Stimulated activated naive B cell treated with anti-CD40 and anti-IgM and Interleukin-4, amounts not matched to agents 10 μg/mL and 1 μg/mL and 100 μg/mL, for 72 hours (primary cell): ENCODE results near the gene ZBTB7A.

ENCODE experiments used
- ATAC-seq, 2 donors: fragments of 150-1000 bp; cut with Tn5 transposase; replicated peaks; 2 replicates each; pipeline ENCODE4 v1.10.0; 2021; ENCODE audit warnings: moderate library complexity in 1 of 2
- DNase-seq: peaks from one replicate; pipeline ENCODE4 v3.0.0; 2021
- H3K27ac Mint-ChIP-seq: one replicate; pipeline ENCODE4 v1.8.0; 2022; ENCODE audit warnings: mild to moderate bottlenecking, mixed read lengths
- H3K27me3 Mint-ChIP-seq, 2 donors: one replicate each; pipeline ENCODE4 v1.8.0; 2022; ENCODE audit warnings: mixed read lengths in 2 of 2
- H3K36me3 Mint-ChIP-seq, 2 donors: one replicate each; pipeline ENCODE4 v1.8.0; 2022; ENCODE audit warnings: mixed read lengths in 2 of 2, mild to moderate bottlenecking in 1 of 2
- H3K4me1 Mint-ChIP-seq, 2 donors: one replicate each; pipeline ENCODE4 v1.8.0; 2022; ENCODE audit warnings: mixed read lengths in 2 of 2, mild to moderate bottlenecking in 1 of 2
- H3K4me3 Mint-ChIP-seq, 2 donors: one replicate each; pipeline ENCODE4 v1.8.0; 2022; ENCODE audit warnings: mild to moderate bottlenecking in 2 of 2, mixed read lengths in 2 of 2, moderate library complexity in 1 of 2
- H3K9me3 Mint-ChIP-seq, 2 donors: one replicate each; pipeline ENCODE4 v1.8.0; 2022; ENCODE audit warnings: mixed read lengths in 2 of 2, mild to moderate bottlenecking in 1 of 2

Gene ZBTB7A

DNA sequence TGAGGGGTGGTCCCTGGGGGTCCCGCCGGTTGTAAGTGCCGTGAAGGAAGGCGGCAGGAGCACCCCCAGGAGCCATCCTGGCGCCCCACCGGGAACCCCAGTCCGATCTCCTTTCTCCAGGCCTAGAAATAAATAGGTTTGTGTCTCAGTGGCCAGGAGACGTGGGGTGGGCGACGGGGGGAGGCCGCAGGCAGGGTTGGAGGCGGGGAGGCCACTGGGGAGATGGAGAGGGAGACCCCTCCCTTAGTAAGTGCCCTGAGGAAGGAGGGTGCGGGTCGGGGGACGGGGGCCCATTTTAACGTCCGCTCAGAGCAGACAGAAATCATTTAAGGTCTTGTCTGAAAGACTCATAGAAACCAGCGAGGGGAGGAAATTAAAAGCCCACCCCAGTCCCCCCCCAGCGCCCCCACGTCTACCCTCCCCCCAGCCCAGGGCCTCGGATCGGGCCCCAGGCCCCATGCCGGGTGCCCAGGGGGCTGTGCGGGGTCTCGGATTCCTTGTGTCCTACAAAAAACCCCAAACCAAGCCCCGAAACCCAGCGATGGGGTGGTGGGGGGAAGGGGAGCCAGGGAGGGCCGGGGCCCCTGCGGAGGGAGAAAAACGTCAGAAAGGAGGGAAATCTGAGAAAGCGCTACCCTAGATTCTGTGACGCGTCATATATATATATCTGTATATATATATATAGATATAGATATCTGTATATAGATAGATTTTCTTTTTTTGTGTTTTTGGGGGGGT, 19.6 kb downstream of the ZBTB7A start:
- Mint-ChIP-seq H3K27ac (no peak overlapping the region), H3K4me3 (no peak overlapping the region), H3K36me3 (peaks cover 31 to 41% of the 10 kb centered on the region in 2 donors), H3K27me3 (no peaks in the 10 kb centered on the region), H3K4me1 (peaks cover 14 to 17% of the 10 kb centered on the region in 2 donors), H3K9me3 (peaks cover 0 to 2% of the 10 kb centered on the region in 2 donors)
- ATAC-seq = no peak
- no peak for DNase-seq

DNA sequence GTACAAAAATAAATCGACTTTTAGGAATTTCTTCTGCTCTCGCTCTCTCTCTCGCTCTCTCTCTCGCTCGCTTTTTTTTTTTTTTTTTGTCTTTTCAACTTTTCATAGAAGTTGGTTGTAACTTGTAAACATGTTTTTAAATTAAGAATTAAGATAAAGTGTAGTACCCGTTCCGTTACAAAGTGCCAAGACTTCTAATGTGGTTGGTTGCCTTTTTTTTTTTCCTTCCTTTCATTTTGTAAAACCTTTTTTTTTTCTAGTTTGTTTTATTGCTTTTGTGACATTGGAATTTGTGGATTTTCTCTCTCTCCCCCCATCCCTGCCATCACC, 20.4 kb downstream of the ZBTB7A start:
- DNase-seq (no peak), ATAC-seq (no peak)
- Mint-ChIP-seq H3K27ac (no peak overlapping the region), H3K36me3 (peaks cover 27 to 35% of the 10 kb centered on the region in 2 donors), H3K27me3 (no peaks in the 10 kb centered on the region), H3K4me3 (no peak overlapping the region), H3K4me1 (peaks cover 13 to 14% of the 10 kb centered on the region in 2 donors), H3K9me3 (peaks cover 0 to 1% of the 10 kb centered on the region in 2 donors)

DNA sequence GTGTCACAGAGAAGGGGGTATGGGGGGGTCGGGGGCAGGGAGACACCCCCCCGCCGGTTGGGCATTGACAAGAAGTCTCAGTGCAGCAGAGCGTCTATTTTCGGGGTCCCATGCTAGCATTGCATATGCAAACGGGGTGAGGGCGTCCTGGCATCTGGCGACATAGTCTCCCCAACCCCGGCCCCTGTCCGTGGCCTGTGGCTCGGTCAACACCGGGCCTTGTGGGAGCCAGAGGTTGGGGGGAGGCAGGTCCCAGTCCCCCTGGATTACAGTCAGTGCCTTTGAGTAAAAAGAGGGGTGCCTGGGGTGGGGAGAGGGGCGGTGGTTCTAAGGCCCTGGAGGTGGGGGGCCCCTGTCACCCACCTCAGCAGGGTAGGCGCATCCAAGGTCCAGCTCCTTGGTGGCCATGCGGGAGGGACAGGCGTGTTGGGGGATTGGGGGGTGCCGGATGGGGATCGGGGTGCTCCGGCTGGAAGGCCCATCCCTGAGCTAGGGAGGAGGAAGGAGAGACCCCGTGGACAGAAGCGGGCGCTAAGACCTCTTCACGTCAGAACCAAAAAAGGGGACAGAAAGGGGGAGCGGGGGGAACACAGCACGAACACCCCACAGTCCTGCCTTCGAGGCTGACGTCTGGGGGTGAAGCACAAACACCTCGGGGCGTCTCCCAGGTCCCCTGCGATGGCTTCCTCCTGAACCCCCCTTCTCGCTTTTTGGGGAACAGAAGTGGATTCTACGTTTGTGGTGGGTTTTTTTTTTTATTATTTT, 20.9 kb downstream of the ZBTB7A start:
- Mint-ChIP-seq H3K4me1 (peaks cover 9 to 10% of the 10 kb centered on the region in 2 donors), H3K36me3 (peaks cover 23 to 33% of the 10 kb centered on the region in 2 donors), H3K9me3 (no peaks in the 10 kb centered on the region), H3K27ac (no peak overlapping the region), H3K4me3 (no peak overlapping the region), H3K27me3 (no peaks in the 10 kb centered on the region)
- DNase-seq = no peak
- ATAC-seq = no peak

DNA sequence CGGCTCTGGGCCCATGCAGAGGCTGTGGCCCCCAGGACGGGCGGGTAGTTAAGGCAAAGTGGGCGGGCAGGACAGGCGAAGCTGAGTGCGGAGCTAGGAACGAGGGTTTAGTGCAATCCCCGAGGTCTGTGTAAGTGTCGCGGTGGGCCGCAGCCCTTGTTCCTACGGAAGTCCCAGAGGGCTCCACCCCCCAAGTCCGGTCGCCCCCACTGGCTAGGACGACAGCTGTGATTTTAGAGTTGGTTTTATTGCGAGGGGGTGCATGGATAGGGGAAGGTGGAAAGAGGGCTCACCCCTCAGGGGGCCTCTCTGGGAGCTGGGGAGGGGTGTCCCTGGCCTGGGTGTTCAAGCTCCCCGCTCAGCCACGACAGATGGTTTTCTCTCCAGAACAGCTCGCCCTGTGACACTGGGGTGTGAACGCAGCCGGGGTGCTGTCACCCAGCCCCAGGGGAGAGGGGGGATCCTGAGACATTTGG, 21.7 kb downstream of the ZBTB7A start:
- H3K9me3 Mint-ChIP-seq = no peaks in the 10 kb centered on the region
- H3K36me3 Mint-ChIP-seq = peaks cover 22 to 33% of the 10 kb centered on the region in 2 donors
- ATAC-seq (no peak), DNase-seq (no peak)
- H3K27me3 Mint-ChIP-seq = no peaks in the 10 kb centered on the region
- H3K4me3 Mint-ChIP-seq = no peak overlapping the region
- H3K4me1 Mint-ChIP-seq = peaks cover 6 to 11% of the 10 kb centered on the region in 2 donors
- H3K27ac Mint-ChIP-seq = no peak overlapping the region

DNA sequence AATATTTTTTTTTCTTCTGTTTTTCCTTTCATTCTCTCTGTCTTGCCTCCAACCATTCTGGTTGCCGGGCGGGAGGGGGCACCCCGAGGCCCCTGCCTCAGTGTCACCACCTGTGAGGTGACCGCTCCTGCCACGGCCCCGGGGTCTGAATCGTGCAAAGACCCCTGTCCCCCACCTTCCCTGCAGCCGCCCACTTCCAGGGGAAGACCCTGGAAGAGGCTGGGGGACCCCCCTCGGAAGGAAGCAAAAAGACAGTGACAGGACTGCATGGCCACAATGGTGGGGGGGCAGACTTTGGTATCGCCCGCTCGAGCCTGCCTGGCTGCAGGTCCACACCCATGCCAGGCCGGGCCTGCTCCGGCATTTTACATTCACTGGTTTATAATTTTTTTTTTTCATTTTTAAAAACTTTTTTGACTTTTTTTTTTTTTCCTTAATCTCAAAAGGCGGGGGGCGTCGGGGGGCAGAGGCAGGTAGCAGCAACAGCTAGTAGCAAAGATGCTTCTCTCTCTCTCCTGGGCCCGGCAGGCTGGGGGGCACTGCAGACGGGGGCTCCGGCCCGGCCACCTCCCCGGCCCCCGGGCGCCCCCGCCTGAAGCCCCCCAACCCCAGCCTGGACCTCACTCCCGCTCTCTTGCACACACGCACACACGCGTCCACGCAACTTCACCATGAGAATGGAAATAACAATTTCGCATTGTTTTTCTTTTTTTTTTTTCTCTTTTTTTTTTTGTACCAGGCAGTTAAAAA, 22.6 kb downstream of the ZBTB7A start:
- ATAC-seq (no peak), DNase-seq (no peak)
- Mint-ChIP-seq H3K4me1 (peaks cover 3 to 13% of the 10 kb centered on the region in 2 donors), H3K4me3 (peak overlapping the region in 1 of 2 donors; percentile 51), H3K9me3 (no peaks in the 10 kb centered on the region), H3K27ac (peak overlapping the region; percentile 69), H3K36me3 (peaks cover 16 to 29% of the 10 kb centered on the region in 2 donors), H3K27me3 (no peaks in the 10 kb centered on the region)

DNA sequence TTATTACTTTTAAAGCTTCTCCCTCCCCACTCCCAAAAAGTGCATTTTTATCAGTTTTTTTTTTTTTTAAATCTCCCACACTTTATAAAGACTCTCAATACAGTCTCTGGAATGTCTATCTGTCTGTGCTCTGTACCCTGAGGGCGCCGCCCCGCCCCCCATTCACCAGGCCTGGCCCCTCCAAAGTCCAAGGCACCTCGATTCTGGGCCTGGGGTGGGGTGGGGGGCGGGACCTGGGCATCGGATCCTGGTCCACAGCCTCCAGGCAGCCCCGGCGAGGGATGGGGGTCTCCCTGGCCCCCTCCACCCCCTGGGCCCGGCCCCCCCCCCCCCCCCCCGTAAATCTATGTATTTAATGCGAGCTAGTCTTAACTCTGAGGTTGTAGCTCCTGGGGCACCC, 23.3 kb downstream of the ZBTB7A start:
- H3K27ac Mint-ChIP-seq = peak overlapping the region; percentile 68
- H3K36me3 Mint-ChIP-seq = peaks cover 16 to 29% of the 10 kb centered on the region in 2 donors
- no peaks in the 10 kb centered on the region for H3K27me3 Mint-ChIP-seq
- H3K9me3 Mint-ChIP-seq = no peaks in the 10 kb centered on the region
- H3K4me3 Mint-ChIP-seq = no peak overlapping the region
- H3K4me1 Mint-ChIP-seq = peaks cover 3 to 13% of the 10 kb centered on the region in 2 donors
- no peak for ATAC-seq
- no peak for DNase-seq

DNA sequence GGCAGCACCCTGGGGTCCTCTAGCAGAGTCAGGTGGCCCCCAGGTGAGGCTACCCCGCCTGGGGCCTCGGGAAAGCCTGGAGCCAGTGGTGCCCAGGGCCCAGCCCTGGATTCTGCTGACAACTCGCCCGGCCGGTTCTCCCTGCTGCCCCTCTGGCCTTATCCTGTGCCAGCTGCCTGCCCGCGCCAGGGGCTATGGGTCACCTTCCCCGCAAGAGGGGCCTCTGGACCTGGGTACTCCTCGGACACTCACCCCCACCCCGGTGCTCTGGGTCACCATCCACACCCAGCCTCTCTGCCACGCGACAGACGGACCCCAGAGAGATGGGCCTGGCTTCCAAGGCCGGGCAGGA, 24.0 kb downstream of the ZBTB7A start:
- no peaks in the 10 kb centered on the region for H3K9me3 Mint-ChIP-seq
- DNase-seq = no peak
- no peak overlapping the region for H3K27ac Mint-ChIP-seq
- no peaks in the 10 kb centered on the region for H3K27me3 Mint-ChIP-seq
- H3K4me1 Mint-ChIP-seq = peaks cover 3 to 13% of the 10 kb centered on the region in 2 donors
- ATAC-seq = no peak
- H3K36me3 Mint-ChIP-seq = peaks cover 18 to 29% of the 10 kb centered on the region in 2 donors
- H3K4me3 Mint-ChIP-seq = no peak overlapping the region

DNA sequence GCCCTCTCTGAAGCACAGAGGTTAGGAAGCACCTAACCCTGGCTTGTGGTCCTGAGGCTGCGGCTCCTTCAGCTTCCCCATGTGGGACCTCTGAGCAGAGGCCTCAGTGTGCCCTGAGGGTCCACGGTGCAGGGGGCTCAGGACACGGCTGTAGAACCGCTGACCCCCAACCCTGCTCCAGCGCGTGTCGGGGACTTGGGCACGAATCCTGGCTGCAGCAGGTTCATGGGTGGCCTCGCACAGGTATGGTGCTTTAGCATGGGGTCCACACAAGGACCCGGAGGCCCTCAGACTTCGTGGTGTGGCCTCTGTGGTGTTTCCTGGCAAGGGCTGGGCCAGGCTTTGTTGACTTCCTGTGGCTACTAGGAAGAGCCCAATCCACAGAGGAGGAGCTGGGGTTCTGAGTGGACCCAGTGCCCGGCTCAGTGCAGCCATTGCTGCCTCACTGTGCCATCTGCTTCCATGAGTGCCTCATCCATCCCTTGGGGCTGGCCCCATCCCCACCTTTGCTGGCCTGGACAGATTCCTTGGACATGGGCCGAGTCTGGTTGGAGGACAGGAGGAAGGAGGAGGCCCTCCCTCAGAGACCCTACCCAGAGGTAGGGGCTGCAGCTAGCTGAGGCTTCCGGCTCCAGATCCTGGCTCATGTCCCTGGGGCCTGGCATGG, 24.5 kb downstream of the ZBTB7A start:
- Mint-ChIP-seq H3K4me3 (no peak overlapping the region), H3K27me3 (no peaks in the 10 kb centered on the region), H3K4me1 (peaks cover 3 to 13% of the 10 kb centered on the region in 2 donors), H3K36me3 (peaks cover 16 to 29% of the 10 kb centered on the region in 2 donors), H3K27ac (no peak overlapping the region), H3K9me3 (no peaks in the 10 kb centered on the region)
- ATAC-seq (peak in 1 of 2 donors; percentile 7), DNase-seq (no peak)

DNA sequence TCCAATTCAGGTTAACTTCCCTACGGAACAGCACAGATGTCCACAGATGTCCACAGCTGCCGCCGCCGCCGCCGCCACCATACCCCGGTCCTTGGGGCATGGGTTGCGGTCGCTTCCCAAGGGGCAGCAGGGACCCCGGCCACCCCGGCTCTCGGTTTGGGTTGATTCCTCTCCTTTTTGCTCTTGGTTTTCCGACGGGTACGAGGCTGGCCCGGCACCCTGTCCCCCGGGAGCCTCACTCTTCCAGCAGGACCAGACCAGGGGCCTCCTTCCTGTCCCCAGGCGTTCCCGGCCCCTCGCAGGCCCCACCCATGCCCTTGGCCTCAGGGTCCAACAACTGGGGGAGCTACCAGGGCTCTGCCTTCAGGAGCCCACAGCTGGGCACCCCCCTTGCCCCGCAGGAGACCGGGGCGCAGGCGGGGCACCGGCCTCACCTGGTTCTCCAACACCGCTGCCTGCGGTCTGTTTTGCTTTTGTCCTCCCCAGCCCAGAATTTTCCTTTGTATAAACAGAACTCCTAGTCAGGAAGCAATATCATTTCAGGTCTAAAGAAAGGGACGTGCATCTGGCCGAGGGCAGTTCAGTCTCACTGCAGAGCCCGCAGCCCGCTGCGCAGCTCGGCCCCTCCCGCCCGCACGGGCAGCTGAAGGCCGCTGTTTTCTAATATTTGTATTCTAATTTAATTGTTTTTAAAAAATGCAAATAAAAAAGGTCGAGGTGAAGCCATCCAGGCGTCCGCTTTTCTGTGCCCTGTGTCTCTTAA, 27.9 kb downstream of the ZBTB7A start:
- Mint-ChIP-seq H3K27ac (peak overlapping the region; percentile 26), H3K27me3 (no peaks in the 10 kb centered on the region), H3K9me3 (no peaks in the 10 kb centered on the region), H3K4me3 (no peak overlapping the region), H3K36me3 (peaks cover 10 to 18% of the 10 kb centered on the region in 2 donors), H3K4me1 (peaks cover under 1 to 8% of the 10 kb centered on the region in 2 donors)
- DNase-seq (no peak), ATAC-seq (no peak)

DNA sequence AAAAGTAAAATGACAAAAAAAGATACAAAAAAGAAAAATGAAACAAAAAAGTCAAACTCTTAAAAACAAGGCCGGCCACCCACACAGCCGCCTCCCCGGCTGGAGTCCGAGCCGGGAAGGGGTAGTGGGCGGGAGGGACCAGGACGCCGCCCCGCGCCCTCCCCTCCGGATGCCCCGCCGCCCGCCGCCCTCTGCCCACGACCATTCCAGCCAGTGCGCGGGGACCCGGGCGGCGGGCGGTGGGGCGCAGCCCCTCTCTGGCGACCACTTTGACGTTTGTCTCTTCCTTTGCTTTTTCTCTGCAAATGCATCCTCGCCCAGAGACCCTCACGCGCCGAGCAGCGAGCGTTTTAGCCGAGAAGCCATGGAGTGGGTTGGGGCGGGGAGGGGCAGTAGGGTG, 28.6 kb downstream of the ZBTB7A start:
- Mint-ChIP-seq H3K36me3 (peaks cover 10 to 15% of the 10 kb centered on the region in 2 donors), H3K27me3 (no peaks in the 10 kb centered on the region), H3K27ac (no peak overlapping the region), H3K9me3 (no peaks in the 10 kb centered on the region), H3K4me1 (peaks cover 0 to 8% of the 10 kb centered on the region in 2 donors), H3K4me3 (no peak overlapping the region)
- DNase-seq (no peak), ATAC-seq (no peak)

DNA sequence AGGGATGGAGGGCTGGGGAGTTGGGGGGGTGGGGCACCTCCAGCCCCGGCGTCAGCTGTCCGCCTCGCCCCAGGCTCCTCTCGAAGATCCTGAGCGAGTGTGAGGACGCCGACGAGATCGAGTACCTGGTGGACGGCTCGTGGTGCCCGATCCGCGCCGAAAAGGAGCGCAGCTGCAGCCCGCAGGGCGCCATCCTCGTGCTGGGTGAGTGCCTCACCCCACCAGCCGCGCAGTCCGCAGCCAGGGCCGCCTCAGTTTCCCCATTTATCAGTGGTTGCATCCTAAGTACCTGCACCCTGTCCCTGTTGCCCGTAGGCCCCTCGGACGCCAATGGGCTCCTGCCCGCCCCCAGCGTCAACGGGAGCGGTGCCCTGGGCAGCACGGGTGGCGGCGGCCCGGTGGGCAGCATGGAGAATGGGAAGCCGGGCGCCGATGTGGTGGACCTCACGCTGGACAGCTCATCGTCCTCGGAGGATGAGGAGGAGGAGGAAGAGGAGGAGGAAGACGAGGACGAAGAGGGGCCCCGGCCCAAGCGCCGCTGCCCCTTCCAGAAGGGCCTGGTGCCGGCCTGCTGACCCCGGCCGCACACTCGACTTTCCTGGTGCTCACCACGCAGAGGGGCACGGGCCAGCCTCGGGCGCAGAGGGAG, 29.3 kb downstream of the ZBTB7A start:
- no peak for DNase-seq
- Mint-ChIP-seq H3K4me3 (no peak overlapping the region), H3K9me3 (no peaks in the 10 kb centered on the region), H3K27me3 (no peaks in the 10 kb centered on the region), H3K4me1 (peaks cover 0 to 8% of the 10 kb centered on the region in 2 donors), H3K36me3 (peaks cover 6 to 11% of the 10 kb centered on the region in 2 donors), H3K27ac (no peak overlapping the region)
- ATAC-seq = no peak

DNA sequence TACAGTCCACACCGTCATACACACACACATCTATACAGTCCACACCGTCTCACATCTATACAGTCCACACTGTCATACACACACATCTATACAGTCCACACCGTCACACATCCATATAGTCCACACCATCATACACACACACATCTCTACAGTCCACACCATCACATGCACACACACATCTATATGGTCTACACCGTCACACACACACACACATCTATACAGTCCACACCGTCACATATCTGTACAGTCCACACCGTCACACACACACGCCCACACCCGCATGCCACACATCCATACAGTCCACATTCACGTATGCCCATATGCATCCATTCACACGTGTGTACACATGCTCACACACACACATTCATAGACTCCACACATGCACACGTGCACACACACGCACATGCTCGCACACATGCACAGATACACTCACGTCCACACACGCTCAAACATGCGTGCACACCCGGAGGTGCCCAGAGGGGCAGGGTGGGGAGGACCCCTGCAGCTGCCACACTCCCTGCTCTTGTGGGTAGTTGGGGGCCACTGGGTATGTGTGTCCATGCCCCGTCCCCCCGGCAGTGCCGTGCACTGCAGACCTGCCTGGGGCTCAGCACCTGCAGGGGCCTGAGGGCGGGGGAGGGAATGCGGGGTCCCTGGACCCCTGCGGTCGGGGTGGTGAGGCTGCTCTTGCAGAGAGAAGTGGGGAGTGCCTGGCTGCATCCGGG, 30.0 kb downstream of the ZBTB7A start:
- DNase-seq (no peak), ATAC-seq (peak; percentile 6 to 12)
- Mint-ChIP-seq H3K27ac (no peak overlapping the region), H3K9me3 (no peaks in the 10 kb centered on the region), H3K36me3 (peaks cover 7 to 14% of the 10 kb centered on the region in 2 donors), H3K4me3 (no peak overlapping the region), H3K4me1 (peaks cover 0 to 8% of the 10 kb centered on the region in 2 donors), H3K27me3 (no peaks in the 10 kb centered on the region)
